Immature natural killer cell (primary cell): Measurements from ENCODE around the gene RBM33. TPM values are rescaled to one million over a fixed set of nuclear protein-coding genes. Genes with fewer than 3 reads are reported as not detected.
"Not testable (repeated sequence)": the region's sequence is repeated elsewhere in the genome, so short reads cannot be mapped to it uniquely, and the experiment has no call there.

Source experiments
- DNase-seq, 3 donors: peaks; one replicate each; pipeline ENCODE4 v3.0.0; 2022; ENCODE audit warnings: mixed read lengths in 1 of 3
- H3K27ac Mint-ChIP-seq, 6 donors: one replicate each; pipeline ENCODE4 v1.8.0; 2020; ENCODE audit warnings: mixed read lengths in 6 of 6, mild to moderate bottlenecking in 5 of 6, inconsistent platforms in 4 of 6, moderate library complexity in 3 of 6
- H3K27me3 Mint-ChIP-seq, 3 donors: one replicate each; pipeline ENCODE4 v1.8.0; 2020 to 2021; ENCODE audit warnings: low read depth in 3 of 3, mild to moderate bottlenecking in 3 of 3, mixed read lengths in 3 of 3, moderate library complexity in 3 of 3, inconsistent platforms in 1 of 3
- H3K36me3 Mint-ChIP-seq, 3 donors: one replicate each; pipeline ENCODE4 v1.8.0; 2020; ENCODE audit warnings: mixed read lengths in 3 of 3, inconsistent platforms in 2 of 3, mild to moderate bottlenecking in 2 of 3
- H3K4me1 Mint-ChIP-seq, 2 donors: one replicate each; pipeline ENCODE4 v1.8.0; 2020; ENCODE audit warnings: inconsistent platforms in 2 of 2, mild to moderate bottlenecking in 2 of 2, mixed read lengths in 2 of 2, moderate library complexity in 1 of 2
- H3K4me3 Mint-ChIP-seq, 5 donors: one replicate each; pipeline ENCODE4 v1.8.0; 2020; ENCODE audit warnings: mild to moderate bottlenecking in 5 of 5, mixed read lengths in 5 of 5, inconsistent platforms in 3 of 5, moderate library complexity in 3 of 5
- H3K9me3 Mint-ChIP-seq, 6 donors: one replicate each; pipeline ENCODE4 v1.8.0; 2020; ENCODE audit warnings: mild to moderate bottlenecking in 6 of 6, mixed read lengths in 6 of 6, inconsistent platforms in 4 of 6, moderate library complexity in 3 of 6
- polyA plus RNA-seq, 3 donors: library from polyadenylated mRNA; unstranded; fragments of 300-500 nt; fragmentation: Illumina TruSeq; gene quantifications; one replicate each; pipeline ENCODE4 v1.2.3, GENCODE V29; 2021

The RBM33 gene
- polyA plus RNA-seq, 3 donors from 2014 or later: 10.9 to 61.5 (median 28.3) TPM

DNA sequence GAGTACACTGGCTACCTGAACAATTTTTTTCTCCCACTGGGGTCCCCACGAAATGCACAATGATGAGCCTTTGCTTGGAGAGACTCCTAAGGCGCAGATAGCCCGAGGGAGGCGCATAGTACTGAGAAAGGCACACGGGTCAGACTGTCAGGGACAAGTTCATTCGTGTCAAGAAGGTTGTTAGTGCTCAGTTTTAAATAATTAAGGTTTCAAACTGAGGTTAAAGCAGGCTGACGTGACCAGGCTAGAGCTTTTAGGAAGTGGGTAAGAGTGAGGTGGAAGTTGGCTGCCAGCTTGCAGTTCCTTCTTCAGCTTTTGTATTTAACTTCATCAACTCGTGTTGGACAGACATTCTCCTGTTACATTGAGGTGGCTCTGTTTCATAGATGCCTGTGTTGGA lies 31.6 kb downstream of the RBM33 start:
- Mint-ChIP-seq H3K27ac (peak overlapping the region in 5 of 6 donors; percentile 16 to 81 (median 56)), H3K9me3 (no peaks in the 10 kb centered on the region), H3K36me3 (peaks cover 0 to 9% (median 6%) of the 10 kb centered on the region in 3 donors), H3K4me1 (peaks cover 47 to 69% of the 10 kb centered on the region in 2 donors), H3K27me3 (peaks cover 0 to 7% (median 4%) of the 10 kb centered on the region in 3 donors), H3K4me3 (peak overlapping the region in 4 of 5 donors; percentile 10 to 63 (median 20))
- DNase-seq: no peak

- H3K9me3 Mint-ChIP-seq: no peaks in the 10 kb centered on the region
- DNase-seq: no peak
- H3K27me3 Mint-ChIP-seq: peaks cover 0 to 7% (median 4%) of the 10 kb centered on the region in 3 donors
- peaks cover 51 to 72% of the 10 kb centered on the region in 2 donors for H3K4me1 Mint-ChIP-seq
- H3K4me3 Mint-ChIP-seq: peak overlapping the region; percentile 24 to 63 (median 58)
- peak overlapping the region in 4 of 6 donors; percentile 35 to 81 (median 48) for H3K27ac Mint-ChIP-seq
- peaks cover 0 to 15% (median 11%) of the 10 kb centered on the region in 3 donors for H3K36me3 Mint-ChIP-seq
Measured at GRCh38 chr7:155677688-155678087, 33.2 kb downstream of the RBM33 start.

DNA sequence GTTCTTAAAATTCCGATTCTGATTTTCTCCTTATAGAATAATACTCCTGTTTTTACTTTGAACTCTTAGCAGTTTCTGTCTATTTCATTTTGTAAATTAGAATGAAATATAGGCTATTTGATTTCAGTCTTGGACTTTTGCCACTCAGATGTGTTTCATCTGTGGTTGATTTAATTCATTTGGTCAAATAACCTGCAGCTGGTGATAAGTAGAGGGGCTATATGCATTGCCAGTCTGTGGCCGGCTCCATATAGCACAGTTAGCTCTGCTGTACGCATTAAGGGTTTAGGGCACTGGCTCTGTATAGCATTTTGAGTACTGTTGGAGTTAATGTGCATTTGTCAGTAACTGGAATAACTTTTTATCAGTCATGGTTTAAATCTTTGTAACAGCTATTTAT lies 35.7 kb downstream of the RBM33 start:
- no peak for DNase-seq
- H3K36me3 Mint-ChIP-seq: peaks cover 0 to 18% (median 13%) of the 10 kb centered on the region in 3 donors
- H3K4me1 Mint-ChIP-seq: peaks cover 65 to 86% of the 10 kb centered on the region in 2 donors
- no peak overlapping the region for H3K4me3 Mint-ChIP-seq
- peaks cover 0 to 4% (median 0%) of the 10 kb centered on the region in 3 donors for H3K27me3 Mint-ChIP-seq
- no peaks in the 10 kb centered on the region for H3K9me3 Mint-ChIP-seq
- no peak overlapping the region for H3K27ac Mint-ChIP-seq

- DNase-seq: no peak
- Mint-ChIP-seq H3K4me3 (no peak overlapping the region), H3K4me1 (peaks cover 68 to 87% of the 10 kb centered on the region in 2 donors), H3K36me3 (peaks cover 0 to 22% (median 16%) of the 10 kb centered on the region in 3 donors), H3K9me3 (no peaks in the 10 kb centered on the region), H3K27me3 (peaks cover 0 to 4% (median 0%) of the 10 kb centered on the region in 3 donors), H3K27ac (peak overlapping the region in 1 of 6 donors; percentile 52)
Measured at GRCh38 chr7:155680864-155681263, 36.4 kb downstream of the RBM33 start.

- peak overlapping the region in 2 of 6 donors; percentile 48 to 52 for H3K27ac Mint-ChIP-seq
- no peak overlapping the region for H3K4me3 Mint-ChIP-seq
- H3K27me3 Mint-ChIP-seq: peaks cover 0 to 4% (median 1%) of the 10 kb centered on the region in 3 donors
- H3K36me3 Mint-ChIP-seq: peaks cover 4 to 26% (median 24%) of the 10 kb centered on the region in 3 donors
- DNase-seq: no peak
- H3K9me3 Mint-ChIP-seq: peaks cover 0 to 4% (median 0%) of the 10 kb centered on the region in 6 donors
- H3K4me1 Mint-ChIP-seq: peaks cover 64 to 84% of the 10 kb centered on the region in 2 donors
Measured at GRCh38 chr7:155681663-155682062, 37.2 kb downstream of the RBM33 start.

DNA sequence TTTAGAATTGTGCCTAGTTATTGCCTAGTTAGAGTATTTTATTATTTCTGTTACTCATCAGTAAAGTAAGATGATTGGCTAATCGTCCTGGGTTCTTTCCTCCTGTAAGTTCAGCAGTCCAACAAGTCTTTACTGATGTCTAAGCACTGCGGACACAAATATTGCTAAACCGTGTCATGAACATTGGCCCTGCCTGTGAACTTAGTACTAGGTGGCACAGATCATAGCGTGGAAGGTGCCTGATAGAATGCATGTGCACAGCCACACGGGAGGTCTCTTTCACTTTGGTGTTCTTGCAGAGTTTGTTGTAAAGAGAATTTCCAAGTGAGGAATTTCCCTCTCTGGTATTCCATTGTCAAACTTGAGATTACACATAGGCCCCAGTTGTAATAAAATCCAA lies 38.0 kb downstream of the RBM33 start:
- H3K9me3 Mint-ChIP-seq: peaks cover 0 to 4% (median 0%) of the 10 kb centered on the region in 6 donors
- no peak for DNase-seq
- no peak overlapping the region for H3K4me3 Mint-ChIP-seq
- peaks cover 8 to 28% (median 26%) of the 10 kb centered on the region in 3 donors for H3K36me3 Mint-ChIP-seq
- H3K4me1 Mint-ChIP-seq: peaks cover 56 to 76% of the 10 kb centered on the region in 2 donors
- H3K27ac Mint-ChIP-seq: no peak overlapping the region
- H3K27me3 Mint-ChIP-seq: peaks cover 0 to 4% (median 1%) of the 10 kb centered on the region in 3 donors

DNA sequence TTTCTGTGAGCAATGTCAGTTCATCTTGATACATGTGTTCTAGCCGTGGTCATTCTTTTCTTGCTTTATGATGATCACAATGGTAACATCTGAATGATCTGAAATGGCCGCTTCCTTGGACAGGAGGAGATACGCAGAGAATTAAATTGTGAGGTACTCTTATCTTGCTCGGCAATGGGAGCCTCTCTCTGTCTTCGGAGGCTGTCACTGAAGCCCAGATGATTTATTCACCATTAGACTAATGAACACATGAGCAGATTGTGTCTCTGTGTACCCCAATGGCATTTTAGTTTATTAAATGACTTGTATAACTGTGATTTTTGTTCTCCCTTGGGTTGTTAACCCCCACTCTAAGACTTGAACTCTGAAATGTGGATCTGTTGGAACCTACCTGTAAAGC lies 38.6 kb downstream of the RBM33 start:
- Mint-ChIP-seq H3K9me3 (peaks cover 0 to 4% (median 0%) of the 10 kb centered on the region in 6 donors), H3K4me1 (peaks cover 57 to 76% of the 10 kb centered on the region in 2 donors), H3K27me3 (peaks cover 0 to 4% (median 1%) of the 10 kb centered on the region in 3 donors), H3K36me3 (peaks cover 8 to 28% (median 26%) of the 10 kb centered on the region in 3 donors), H3K4me3 (no peak overlapping the region), H3K27ac (no peak overlapping the region)
- no peak for DNase-seq

DNA sequence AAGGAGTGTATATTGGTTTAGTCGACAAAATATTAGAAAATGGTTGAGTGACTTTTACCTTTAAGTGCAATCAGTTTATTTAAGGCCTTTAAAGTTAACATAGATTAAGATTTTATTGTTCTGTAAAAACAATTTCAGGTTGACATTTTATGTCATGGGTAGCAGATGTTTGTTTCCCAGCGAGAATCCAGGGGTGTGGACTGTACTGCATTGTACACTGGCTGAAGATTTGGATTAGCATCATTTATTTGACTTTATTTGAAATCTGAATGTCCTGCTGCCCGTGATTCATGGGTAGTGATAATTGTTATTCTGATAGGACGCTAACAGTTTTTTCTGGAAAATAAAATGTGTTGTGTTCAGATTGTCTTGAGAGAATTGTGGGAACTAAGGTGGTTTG lies 39.3 kb downstream of the RBM33 start:
- DNase-seq: no peak
- Mint-ChIP-seq H3K4me3 (no peak overlapping the region), H3K27me3 (peaks cover 0 to 1% (median 1%) of the 10 kb centered on the region in 3 donors), H3K36me3 (peaks cover 8 to 32% (median 26%) of the 10 kb centered on the region in 3 donors), H3K4me1 (peaks cover 62 to 78% of the 10 kb centered on the region in 2 donors), H3K27ac (peak overlapping the region in 3 of 6 donors; percentile 23 to 44 (median 41)), H3K9me3 (peaks cover 0 to 4% (median 0%) of the 10 kb centered on the region in 6 donors)

DNA sequence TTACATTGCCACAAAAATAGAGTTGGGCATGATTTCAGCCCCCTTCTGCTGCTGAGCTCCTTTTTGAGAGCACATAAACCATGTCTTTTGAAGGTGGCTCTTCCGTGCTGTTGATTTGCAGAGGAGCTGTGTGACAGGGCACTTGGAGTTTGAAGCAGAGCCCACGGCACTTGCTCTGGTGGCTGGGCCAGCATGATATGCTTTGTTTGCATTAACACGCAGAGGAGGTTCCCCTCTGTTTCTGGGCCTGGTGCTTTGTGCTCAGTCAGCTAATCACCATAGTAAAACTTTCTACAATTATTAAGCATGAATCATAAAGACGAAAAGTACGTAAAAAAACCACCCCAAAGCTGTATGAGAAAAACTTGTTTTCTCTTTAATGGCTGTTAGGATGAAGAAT lies 40.1 kb downstream of the RBM33 start:
- Mint-ChIP-seq H3K27me3 (peaks cover 0 to 1% (median 1%) of the 10 kb centered on the region in 3 donors), H3K4me3 (peak overlapping the region in 2 of 5 donors; percentile 29 to 52), H3K9me3 (peaks cover 0 to 4% (median 0%) of the 10 kb centered on the region in 6 donors), H3K4me1 (peaks cover 64 to 82% of the 10 kb centered on the region in 2 donors), H3K36me3 (peaks cover 8 to 29% (median 26%) of the 10 kb centered on the region in 3 donors), H3K27ac (peak overlapping the region in 5 of 6 donors; percentile 0 to 44 (median 32))
- no peak for DNase-seq

DNA sequence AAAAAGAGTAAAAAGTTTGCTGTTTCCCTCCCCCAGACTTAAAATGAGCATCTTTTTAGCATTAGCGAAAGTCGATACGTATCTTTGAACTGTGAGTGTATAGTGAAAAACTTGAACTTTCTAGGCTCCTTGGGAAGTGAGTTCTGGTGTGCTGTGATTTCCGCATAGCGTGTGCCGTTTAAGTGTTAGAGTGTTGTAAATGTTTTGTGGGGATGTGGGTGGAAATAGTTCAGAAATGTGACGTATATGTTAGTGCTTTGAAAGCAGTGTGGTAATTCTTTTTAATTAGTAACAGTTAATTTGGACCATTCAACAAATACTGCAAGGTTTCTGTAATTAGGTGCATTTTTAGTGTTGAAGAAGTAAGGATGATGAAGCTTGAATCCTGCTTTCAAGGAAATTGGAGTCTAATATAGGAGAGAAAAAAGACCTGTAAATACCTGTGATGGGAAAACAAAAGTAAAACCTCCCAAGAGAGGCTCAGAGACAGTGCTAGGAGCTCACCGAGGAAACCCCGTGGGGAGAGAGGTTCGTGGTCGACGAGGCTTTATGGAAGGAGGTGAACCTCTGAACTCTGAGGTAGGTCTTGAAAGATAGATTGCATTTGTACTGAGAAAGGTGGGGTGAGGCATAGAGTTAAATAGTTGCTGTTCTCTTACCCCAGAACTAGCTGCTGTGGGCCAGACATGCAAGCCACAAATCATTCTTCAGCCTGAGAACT lies 40.8 kb downstream of the RBM33 start:
- peaks cover 71 to 88% of the 10 kb centered on the region in 2 donors for H3K4me1 Mint-ChIP-seq
- H3K4me3 Mint-ChIP-seq: peak overlapping the region; percentile 33 to 63 (median 42)
- H3K9me3 Mint-ChIP-seq: peaks cover 0 to 4% (median 0%) of the 10 kb centered on the region in 6 donors
- peaks cover 8 to 29% (median 26%) of the 10 kb centered on the region in 3 donors for H3K36me3 Mint-ChIP-seq
- DNase-seq: no peak
- H3K27ac Mint-ChIP-seq: peak overlapping the region; percentile 32 to 79 (median 60)
- peaks cover 0 to 1% (median 1%) of the 10 kb centered on the region in 3 donors for H3K27me3 Mint-ChIP-seq

GRCh38 chr7:155685791-155686160 lies 41.3 kb downstream of the RBM33 start:
- DNase-seq: no peak
- H3K27ac Mint-ChIP-seq: peak overlapping the region in 5 of 6 donors; percentile 32 to 79 (median 65)
- H3K27me3 Mint-ChIP-seq: peaks cover 0 to 1% (median 1%) of the 10 kb centered on the region in 3 donors
- peaks cover 72 to 88% of the 10 kb centered on the region in 2 donors for H3K4me1 Mint-ChIP-seq
- H3K36me3 Mint-ChIP-seq: peaks cover 8 to 29% (median 21%) of the 10 kb centered on the region in 3 donors
- H3K4me3 Mint-ChIP-seq: peak overlapping the region; percentile 10 to 63 (median 42)
- peaks cover 0 to 4% (median 0%) of the 10 kb centered on the region in 6 donors for H3K9me3 Mint-ChIP-seq

DNA sequence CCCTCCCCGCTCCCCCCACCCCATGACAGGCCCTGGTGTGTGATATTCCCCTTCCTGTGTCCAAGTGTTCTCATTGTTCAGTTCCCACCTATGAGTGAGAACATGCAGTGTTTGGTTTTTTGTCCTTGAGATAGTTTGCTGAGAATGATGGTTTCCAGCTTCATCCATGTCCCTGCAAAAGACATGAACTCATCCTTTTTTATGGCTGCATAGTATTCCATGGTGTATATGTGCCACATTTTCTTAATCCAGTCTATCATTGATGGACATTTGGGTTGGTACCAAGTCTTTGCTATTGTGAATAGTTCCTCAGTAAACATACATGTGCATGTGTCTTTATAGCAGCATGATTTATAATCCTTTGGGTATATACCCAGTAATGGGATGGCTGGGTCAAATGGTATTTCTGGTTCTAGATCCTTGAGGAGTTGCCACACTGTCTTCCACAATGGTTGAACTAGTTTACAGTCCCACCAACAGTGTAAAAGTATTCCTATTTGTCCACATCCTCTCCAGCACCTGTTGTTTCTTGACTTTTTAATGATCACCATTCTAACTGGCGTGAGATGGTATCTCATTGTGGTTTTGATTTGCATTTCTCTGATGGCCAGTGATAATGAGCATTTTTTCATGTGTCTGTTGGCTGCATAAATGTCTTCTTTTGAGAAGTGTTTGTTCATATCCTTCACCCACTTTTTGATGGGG lies 42.3 kb downstream of the RBM33 start:
- not testable (repeated sequence) for H3K27me3 Mint-ChIP-seq, H3K9me3 Mint-ChIP-seq, DNase-seq, H3K4me3 Mint-ChIP-seq, H3K27ac Mint-ChIP-seq
- peaks cover 74 to 88% of the 10 kb centered on the region in 2 donors for H3K4me1 Mint-ChIP-seq
- H3K36me3 Mint-ChIP-seq: peaks cover 8 to 27% (median 15%) of the 10 kb centered on the region in 3 donors

- H3K9me3 Mint-ChIP-seq, H3K4me3 Mint-ChIP-seq, DNase-seq, H3K27me3 Mint-ChIP-seq: not testable (repeated sequence)
- H3K4me1 Mint-ChIP-seq: peaks cover 81 to 89% of the 10 kb centered on the region in 2 donors
- peak overlapping the region in 1 of 6 donors; percentile 8 for H3K27ac Mint-ChIP-seq
- H3K36me3 Mint-ChIP-seq: peaks cover 8 to 27% (median 15%) of the 10 kb centered on the region in 3 donors
Measured at GRCh38 chr7:155688237-155688636, 43.8 kb downstream of the RBM33 start.
